PC-9 (cell line): ENCODE measurements around the gene PAPOLA. TPM values are rescaled to one million over a fixed set of nuclear protein-coding genes. Genes with fewer than 3 reads are reported as not detected.
A peak's percentile ranks its signal among the peaks of the same experiment; 100 is the strongest.

ENCODE experiments used
- BruUV-seq: library from RNA; stranded (reverse); fragments of 400-500 nt; replicated peaks from 2 replicates; lab custom pipeline; 2021; lab: Mats Ljungman, UMichigan
- CTCF ChIA-PET: fragments of 300-600 bp; sonication (Branson Sonifier 250); formaldehyde crosslinking; loops from one replicate; lab custom pipeline; 2022; ENCODE audit warnings: antibody characterized with exemption; lab: Charles Lee
- POLR2A ChIA-PET: fragments of 300-600 bp; sonication (Branson Sonifier 250); formaldehyde crosslinking; loops from one replicate; lab custom pipeline; 2022; ENCODE audit warnings: antibody characterized with exemption; ENCODE audit not compliant: unreplicated experiment; lab: Charles Lee
- DNase-seq, 2 experiments: peaks; one replicate each; pipeline versions ENCODE4 v3.0.0 to v3.0.0-alpha.2; 2015 to 2022; ENCODE audit warnings: mixed read lengths in 1 of 2
- H2AFZ ChIP-seq: fragments of 200-600 bp; sonication (generic); 2 replicates; pipeline ENCODE4 v1.8.1; 2017; ENCODE audit warnings: antibody characterized with exemption
- H3F3A ChIP-seq: fragments of 200-600 bp; sonication (generic); 2 replicates; pipeline ENCODE4 v1.8.1; 2017; ENCODE audit warnings: antibody characterized with exemption, mild to moderate bottlenecking, low read depth; ENCODE audit not compliant: insufficient read depth
- H3K27ac ChIP-seq: fragments of 200-600 bp; sonication (generic); 2 replicates; pipeline ENCODE4 v1.6.1; 2016; ENCODE audit warnings: mixed run types
- H3K27me3 ChIP-seq: fragments of 200-600 bp; sonication (generic); 2 replicates; pipeline ENCODE4 v1.6.1; 2016; ENCODE audit warnings: low read depth, mixed run types; ENCODE audit not compliant: insufficient read depth
- H3K36me3 ChIP-seq: fragments of 200-600 bp; sonication (generic); 2 replicates; pipeline ENCODE4 v1.6.1; 2016; ENCODE audit warnings: low read depth, mixed run types
- H3K4me1 ChIP-seq: fragments of 200-600 bp; sonication (generic); replicated peaks from 2 replicates; pipeline ENCODE4 v1.6.1; 2016; ENCODE audit warnings: mixed run types; ENCODE audit not compliant: insufficient read depth
- H3K4me2 ChIP-seq: fragments of 200-600 bp; sonication (generic); 2 replicates; pipeline ENCODE4 v1.6.1; 2017; ENCODE audit warnings: mixed run types
- H3K4me3 ChIP-seq: fragments of 200-600 bp; sonication (generic); 2 replicates; pipeline ENCODE4 v1.6.1; 2016; ENCODE audit warnings: mixed run types
- H3K79me2 ChIP-seq: fragments of 200-600 bp; sonication (generic); 2 replicates; pipeline ENCODE4 v1.6.1; 2017; ENCODE audit warnings: low read depth, mixed run types
- H3K9me2 ChIP-seq: fragments of 200-600 bp; sonication (generic); 2 replicates; pipeline ENCODE4 v1.8.1; 2017; ENCODE audit warnings: mild to moderate bottlenecking; ENCODE audit not compliant: insufficient read depth
- H3K9me3 ChIP-seq: fragments of 200-600 bp; sonication (generic); 2 replicates; pipeline ENCODE4 v1.8.1; 2016; ENCODE audit warnings: low read depth; ENCODE audit not compliant: insufficient read depth
- H4K20me1 ChIP-seq: fragments of 200-600 bp; sonication (generic); 2 replicates; pipeline ENCODE4 v1.8.1; 2017; ENCODE audit not compliant: insufficient read depth
- EZH2 ChIP-seq: fragments of 200-600 bp; sonication (generic); IDR thresholded peaks from 2 replicates; pipeline ENCODE4 v1.8.0; 2017; ENCODE audit warnings: antibody characterized with exemption, low read depth
- intact Hi-C: fragments of 100-400 bp; cut with micrococcal nuclease; formaldehyde crosslinking; loops from one replicate; pipeline ENCODE4 v1.10.0; 2022; ENCODE audit not compliant: unreplicated experiment
- total RNA-seq: library from RNA; stranded (reverse); gene quantifications from 2 replicates; pipeline ENCODE4 v1.2.3, GENCODE V29; 2021
- TF ChIP-seq, protein P1 (sequence below): fragments of 200-600 bp; sonication (generic); conservative IDR thresholded peaks from 2 replicates; pipeline ENCODE4 v1.6.1; 2017; ENCODE audit warnings: mixed run types, antibody characterized with exemption, mild to moderate bottlenecking, moderate library complexity

The PAPOLA gene
- total RNA-seq, 1 experiment from 2014 or later: 68.4 TPM

DNA sequence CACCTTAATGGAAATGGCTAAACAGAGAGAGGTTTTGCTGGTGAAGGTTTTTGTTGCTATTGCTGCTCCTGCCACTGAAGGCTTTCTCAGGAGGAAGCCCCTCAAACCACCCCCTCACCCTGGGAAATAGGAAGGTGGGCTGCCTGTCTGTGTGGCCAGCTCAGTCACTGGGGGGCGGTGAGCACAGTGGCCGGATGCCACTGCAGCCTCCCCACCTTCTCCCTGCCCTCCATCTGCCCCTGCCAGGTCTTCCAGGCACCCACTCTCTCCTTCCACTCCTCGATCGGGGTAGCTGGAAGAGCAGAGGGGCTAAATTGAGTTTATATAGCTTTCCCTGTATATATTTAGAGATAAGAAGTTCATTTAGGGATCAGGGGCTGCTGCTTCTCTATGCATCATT is 80.8 kb downstream of the PAPOLA start:
- Histone ChIP-seq H3K9me2 (no peaks in the 10 kb centered on the region), H4K20me1 (no peaks in the 10 kb centered on the region), H3K27ac (no peak overlapping the region), H3K27me3 (peaks cover 7% of the 10 kb centered on the region; the same call in 1 of the 2 replicates), H2AFZ (no peak overlapping the region), H3F3A (no peaks in the 10 kb centered on the region), H3K79me2 (no peaks in the 10 kb centered on the region), H3K9me3 (no peaks in the 10 kb centered on the region), H3K4me2 (no peak overlapping the region), H3K36me3 (no peaks in the 10 kb centered on the region), H3K4me3 (no peak overlapping the region), H3K4me1 (no peaks in the 10 kb centered on the region)
- ChIA-PET CTCF (no interaction called here), POLR2A (no interaction called here)
- intact Hi-C loops: loop anchor here (10.0 kb wide), 1 partner anchor 152 kb away; no protein-coding TSS in a partner anchor
- BruUV-seq: no TSS peak
- no peak for TF ChIP-seq EZH2
- no peak for DNase-seq

DNA sequence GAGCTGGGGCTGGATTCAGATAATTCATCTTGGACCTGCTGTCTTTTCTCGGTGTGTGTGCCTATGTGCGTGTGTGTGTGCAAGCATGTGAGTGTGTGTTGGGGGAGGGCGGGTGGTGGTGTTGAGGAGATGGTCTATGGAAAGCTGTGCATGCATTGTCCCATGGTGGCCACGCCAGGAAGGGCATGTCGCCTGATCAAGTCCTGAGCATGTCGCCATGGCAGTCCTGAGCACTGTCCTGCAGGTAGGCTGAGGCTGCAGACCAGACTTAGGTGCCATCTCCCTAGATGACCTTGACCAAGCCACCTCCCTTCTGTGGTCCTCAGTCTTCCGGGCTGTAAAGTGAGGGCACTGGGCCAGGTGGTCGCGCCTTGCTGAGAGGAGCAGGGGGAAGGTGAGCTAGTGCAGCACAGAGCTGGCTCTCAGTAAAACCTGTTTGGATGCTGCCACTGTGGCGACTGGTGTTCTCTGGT is 81.4 kb downstream of the PAPOLA start:
- Histone ChIP-seq H3K27me3 (peaks cover 11% of the 10 kb centered on the region; the same call in 1 of the 2 replicates), H3K4me3 (no peak overlapping the region), H3K9me3 (no peaks in the 10 kb centered on the region), H3K9me2 (no peaks in the 10 kb centered on the region), H3K27ac (no peak overlapping the region), H3F3A (no peaks in the 10 kb centered on the region), H3K4me1 (no peaks in the 10 kb centered on the region), H3K36me3 (no peaks in the 10 kb centered on the region), H4K20me1 (no peaks in the 10 kb centered on the region), H3K4me2 (no peak overlapping the region), H2AFZ (no peak overlapping the region), H3K79me2 (no peaks in the 10 kb centered on the region)
- ChIA-PET POLR2A (no interaction called here), CTCF (no interaction called here)
- DNase-seq: no peak
- intact Hi-C loops: loop anchor here (10.0 kb wide), 1 partner anchor 151 kb away; no protein-coding TSS in a partner anchor
- no peak for TF ChIP-seq EZH2
- TF ChIP-seq, protein P1, sequence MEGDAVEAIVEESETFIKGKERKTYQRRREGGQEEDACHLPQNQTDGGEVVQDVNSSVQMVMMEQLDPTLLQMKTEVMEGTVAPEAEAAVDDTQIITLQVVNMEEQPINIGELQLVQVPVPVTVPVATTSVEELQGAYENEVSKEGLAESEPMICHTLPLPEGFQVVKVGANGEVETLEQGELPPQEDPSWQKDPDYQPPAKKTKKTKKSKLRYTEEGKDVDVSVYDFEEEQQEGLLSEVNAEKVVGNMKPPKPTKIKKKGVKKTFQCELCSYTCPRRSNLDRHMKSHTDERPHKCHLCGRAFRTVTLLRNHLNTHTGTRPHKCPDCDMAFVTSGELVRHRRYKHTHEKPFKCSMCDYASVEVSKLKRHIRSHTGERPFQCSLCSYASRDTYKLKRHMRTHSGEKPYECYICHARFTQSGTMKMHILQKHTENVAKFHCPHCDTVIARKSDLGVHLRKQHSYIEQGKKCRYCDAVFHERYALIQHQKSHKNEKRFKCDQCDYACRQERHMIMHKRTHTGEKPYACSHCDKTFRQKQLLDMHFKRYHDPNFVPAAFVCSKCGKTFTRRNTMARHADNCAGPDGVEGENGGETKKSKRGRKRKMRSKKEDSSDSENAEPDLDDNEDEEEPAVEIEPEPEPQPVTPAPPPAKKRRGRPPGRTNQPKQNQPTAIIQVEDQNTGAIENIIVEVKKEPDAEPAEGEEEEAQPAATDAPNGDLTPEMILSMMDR: no peak
- no TSS peak for BruUV-seq

DNA sequence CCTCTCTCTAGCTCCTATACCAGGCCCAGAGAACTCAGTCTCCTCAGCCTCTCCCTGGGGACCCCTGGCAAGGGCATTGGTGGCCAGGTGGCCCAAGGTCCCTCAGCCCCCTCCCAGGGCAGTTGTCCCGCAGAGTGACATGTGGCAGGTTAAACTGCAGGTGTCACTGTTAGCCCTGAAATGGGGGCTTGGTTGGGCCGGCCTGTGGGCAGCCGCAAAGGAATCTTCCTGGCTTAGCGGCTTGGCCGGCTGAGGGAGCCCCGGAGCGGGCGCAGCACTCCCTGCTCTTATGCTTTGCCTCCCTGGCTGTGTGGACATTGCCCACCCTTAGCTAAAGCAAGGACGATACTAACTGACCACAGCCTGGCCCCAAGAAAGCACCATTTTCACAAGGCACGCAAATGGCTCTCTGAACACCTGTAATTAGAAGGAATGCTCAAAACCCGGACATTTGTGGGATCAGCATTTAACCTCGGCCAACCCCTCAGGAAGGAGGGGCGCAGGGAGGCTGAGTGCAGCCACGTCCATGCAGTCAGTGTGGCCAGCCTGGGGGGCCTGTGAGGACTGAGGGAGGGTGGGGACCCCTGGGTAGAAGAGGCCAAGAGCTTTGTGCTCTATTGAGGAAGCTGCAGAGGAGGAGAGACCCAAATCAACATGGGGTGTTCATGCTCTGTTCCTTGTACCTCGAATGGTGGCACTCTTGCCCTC is 82.2 kb downstream of the PAPOLA start:
- H3K4me3 ChIP-seq: no peak overlapping the region
- no TSS peak for BruUV-seq
- H3K79me2 ChIP-seq: no peaks in the 10 kb centered on the region
- H3K9me2 ChIP-seq: no peaks in the 10 kb centered on the region
- intact Hi-C loops: loop anchor here (10.0 kb wide), 1 partner anchor 150 kb away; no protein-coding TSS in a partner anchor
- H3K27ac ChIP-seq: no peak overlapping the region
- TF ChIP-seq, protein P1: peak; percentile 69
- no peak for TF ChIP-seq EZH2
- no peaks in the 10 kb centered on the region for H3K36me3 ChIP-seq
- peak in 1 of 2 experiments; percentile 29 for DNase-seq
- peaks cover 13% of the 10 kb centered on the region; the same call in 1 of the 2 replicates for H3K27me3 ChIP-seq
- no peak overlapping the region for H2AFZ ChIP-seq
- H3F3A ChIP-seq: no peaks in the 10 kb centered on the region
- no peaks in the 10 kb centered on the region for H3K9me3 ChIP-seq
- peak overlapping the region; percentile 50 for H3K4me2 ChIP-seq
- no peaks in the 10 kb centered on the region for H3K4me1 ChIP-seq
- ChIA-PET CTCF (no interaction called here), POLR2A (no interaction called here)
- H4K20me1 ChIP-seq: no peaks in the 10 kb centered on the region
